Sigmoid colon (tissue), 4 donors: ENCODE data around the gene RPS6KB1.
"Not testable (repeated sequence)": the region's sequence is repeated elsewhere in the genome, so short reads cannot be mapped to it uniquely, and the experiment has no call there.

Experiments
- EP300 ChIP-seq, 4 donors: sonication (generic); formaldehyde crosslinking; IDR thresholded peaks; one replicate each; pipeline ENCODE4 v1.6.1; 2017; ENCODE audit warnings: antibody characterized with exemption in 4 of 4
- TF ChIP-seq, protein P1 (sequence below), 4 experiments: fragments of 450-650 bp in 3 of 4; fragments of 200-600 bp in 1 of 4; IDR thresholded peaks; one replicate each; pipeline ENCODE4 v1.5.1; 2016 to 2019; ENCODE audit warnings: antibody characterized with exemption in 4 of 4, mild to moderate bottlenecking in 3 of 4, moderate library complexity in 2 of 4

DNA sequence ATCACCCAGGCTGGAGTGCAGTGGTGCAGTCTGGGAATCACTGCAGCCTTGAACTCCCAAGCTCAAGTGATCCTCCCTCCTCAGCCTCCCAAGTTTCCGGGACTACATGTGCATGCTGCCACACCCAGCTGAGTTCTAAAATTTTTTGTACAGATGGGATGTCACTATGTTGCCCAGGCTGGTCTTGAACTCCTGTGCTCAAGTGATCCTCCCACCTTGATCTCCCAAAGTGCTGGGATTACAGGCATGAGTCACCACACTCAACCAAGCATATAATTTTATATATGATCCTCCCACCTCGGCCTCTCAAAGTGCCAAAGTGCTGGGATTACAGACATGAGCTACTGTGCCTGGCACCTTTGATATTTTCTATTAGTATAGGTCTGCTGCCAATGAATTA, 78.8 kb downstream of the RPS6KB1 start:
- TF ChIP-seq, protein P1, sequence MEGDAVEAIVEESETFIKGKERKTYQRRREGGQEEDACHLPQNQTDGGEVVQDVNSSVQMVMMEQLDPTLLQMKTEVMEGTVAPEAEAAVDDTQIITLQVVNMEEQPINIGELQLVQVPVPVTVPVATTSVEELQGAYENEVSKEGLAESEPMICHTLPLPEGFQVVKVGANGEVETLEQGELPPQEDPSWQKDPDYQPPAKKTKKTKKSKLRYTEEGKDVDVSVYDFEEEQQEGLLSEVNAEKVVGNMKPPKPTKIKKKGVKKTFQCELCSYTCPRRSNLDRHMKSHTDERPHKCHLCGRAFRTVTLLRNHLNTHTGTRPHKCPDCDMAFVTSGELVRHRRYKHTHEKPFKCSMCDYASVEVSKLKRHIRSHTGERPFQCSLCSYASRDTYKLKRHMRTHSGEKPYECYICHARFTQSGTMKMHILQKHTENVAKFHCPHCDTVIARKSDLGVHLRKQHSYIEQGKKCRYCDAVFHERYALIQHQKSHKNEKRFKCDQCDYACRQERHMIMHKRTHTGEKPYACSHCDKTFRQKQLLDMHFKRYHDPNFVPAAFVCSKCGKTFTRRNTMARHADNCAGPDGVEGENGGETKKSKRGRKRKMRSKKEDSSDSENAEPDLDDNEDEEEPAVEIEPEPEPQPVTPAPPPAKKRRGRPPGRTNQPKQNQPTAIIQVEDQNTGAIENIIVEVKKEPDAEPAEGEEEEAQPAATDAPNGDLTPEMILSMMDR (IDR thresholded peaks at IDR 0.05), result not testable (repeated sequence)
- TF ChIP-seq EP300 (IDR thresholded peaks at IDR 0.05), result not testable (repeated sequence)
